Left hindlimb (tissue), 1 donor: ENCODE results near the gene NAGA.

Experiments used
- DNase-seq: peaks from one replicate; pipeline ENCODE4 v3.0.0-alpha.2; 2018

The NAGA gene

GRCh38 chr22:42035256-42035655, 35.4 kb downstream of the NAGA start:
- DNase-seq: no peak

- DNase-seq: no peak
Observed at GRCh38 chr22:42033263-42034181, 37.1 kb downstream of the NAGA start.

- DNase-seq: no peak
Observed at GRCh38 chr22:42026705-42027104, 43.9 kb downstream of the NAGA start.

GRCh38 chr22:42025421-42025820, 45.2 kb downstream of the NAGA start:
- DNase-seq: no peak

- no peak for DNase-seq
Observed at GRCh38 chr22:42022162-42022847, 48.3 kb downstream of the NAGA start.

- DNase-seq: no peak
Observed at GRCh38 chr22:42021571-42021970, 49.0 kb downstream of the NAGA start.

- no peak for DNase-seq
Observed at GRCh38 chr22:42018224-42018623, 52.4 kb downstream of the NAGA start.

- DNase-seq: no peak
Observed at GRCh38 chr22:42016111-42016510, 54.5 kb downstream of the NAGA start.

GRCh38 chr22:42013385-42013784, 57.2 kb downstream of the NAGA start:
- DNase-seq: no peak

GRCh38 chr22:42010778-42011177, 59.8 kb downstream of the NAGA start:
- DNase-seq: no peak
